ENCODE results near the gene NOA1. TPM values are rescaled to one million over a fixed set of nuclear protein-coding genes. Genes with fewer than 3 reads are reported as not detected.
"Not testable (repeated sequence)": the region's sequence is repeated elsewhere in the genome, so short reads cannot be mapped to it uniquely, and the experiment has no call there.

The NOA1 gene
- total RNA-seq, 4 donors from 2014 or later, result 20.3 to 34.5 (median 23.2) TPM

- H3K36me3 ChIP-seq, result peaks cover 0 to 25% of the 10 kb centered on the region in 2 donors
- no peak overlapping the region for H3K4me3 ChIP-seq
- TF ChIP-seq CTCF (IDR thresholded peaks at IDR 0.05 in 4 of 5, conservative IDR thresholded peaks at IDR 0.05 in 1 of 5) (no peak), POLR2A (IDR thresholded peaks at IDR 0.05) (no peak)
Observed at GRCh38 chr4:56927196-56927595, 50.2 kb downstream of the NOA1 start.

GRCh38 chr4:56914977-56915376 lies 62.4 kb downstream of the NOA1 start:
- H3K36me3 ChIP-seq; in situ Hi-C loops (cut with MboI; ENCODE audit: low sequenced_read_pairs in 4 of 4); ATAC-seq; H3K4me3 ChIP-seq; DNase-seq; H3K27ac ChIP-seq; H3K27me3 ChIP-seq; H3K9me3 ChIP-seq; intact Hi-C loops (cut with DNase I; ENCODE audit: low total_unique reads): not testable (repeated sequence)
- H3K4me1 ChIP-seq, result peaks cover 8 to 12% of the 10 kb centered on the region in 2 donors

More at GRCh38 chr4:56927196-56927595, 50.2 kb downstream of the NOA1 start:
- no peak overlapping the region for H3K27ac ChIP-seq
- H3K27me3 ChIP-seq, result no peaks in the 10 kb centered on the region
- ATAC-seq (no peak), DNase-seq (no peak)
- H3K4me1 ChIP-seq, result no peaks in the 10 kb centered on the region
- intact Hi-C loops (cut with DNase I; ENCODE audit: low total_unique reads) (no loop called here), in situ Hi-C loops (cut with MboI; ENCODE audit: low sequenced_read_pairs in 4 of 4) (no loop called here)
- no peaks in the 10 kb centered on the region for H3K9me3 ChIP-seq

GRCh38 chr4:56914336-56914735 lies 63.1 kb downstream of the NOA1 start:
- Histone ChIP-seq H3K4me3 (no peak overlapping the region), H3K27ac (no peak overlapping the region), H3K9me3 (no peaks in the 10 kb centered on the region), H3K4me1 (peaks cover 12 to 16% of the 10 kb centered on the region in 2 donors), H3K36me3 (no peaks in the 10 kb centered on the region), H3K27me3 (no peaks in the 10 kb centered on the region)
- intact Hi-C loops (cut with DNase I; ENCODE audit: low total_unique reads), result no loop called here
- TF ChIP-seq POLR2A (IDR thresholded peaks at IDR 0.05) (no peak), CTCF (IDR thresholded peaks at IDR 0.05 in 4 of 5, conservative IDR thresholded peaks at IDR 0.05 in 1 of 5) (no peak)
- in situ Hi-C loops (cut with MboI; ENCODE audit: low sequenced_read_pairs in 4 of 4), result no loop called here
- ATAC-seq (no peak), DNase-seq (no peak)

Other genes with a start within 250 kb of the NOA1 start
- gene SPINK2, start 155.9 kb downstream of the NOA1 start, total RNA-seq, result 1 to 10 TPM in 2 of 4 donors, not detected in 2; 3.4 to 4.5 TPM
- 10 to 100 TPM; 17.9 to 22.6 (median 20.0) TPM for gene REST, start 69.7 kb downstream of the NOA1 start, total RNA-seq
- 10 to 100 TPM; 67.1 to 90.7 (median 84.1) TPM for gene POLR2B, start 1.3 kb upstream of the NOA1 start, total RNA-seq
- 100 to 1,000 TPM; 117 to 241 (median 152) TPM for gene IGFBP7, start 132.8 kb upstream of the NOA1 start, total RNA-seq